ENCODE results near the gene MAP2K3. TPM values are rescaled to one million over a fixed set of nuclear protein-coding genes. Genes with fewer than 3 reads are reported as not detected.

Gene MAP2K3
- 15.3 TPM for total RNA-seq

DNA sequence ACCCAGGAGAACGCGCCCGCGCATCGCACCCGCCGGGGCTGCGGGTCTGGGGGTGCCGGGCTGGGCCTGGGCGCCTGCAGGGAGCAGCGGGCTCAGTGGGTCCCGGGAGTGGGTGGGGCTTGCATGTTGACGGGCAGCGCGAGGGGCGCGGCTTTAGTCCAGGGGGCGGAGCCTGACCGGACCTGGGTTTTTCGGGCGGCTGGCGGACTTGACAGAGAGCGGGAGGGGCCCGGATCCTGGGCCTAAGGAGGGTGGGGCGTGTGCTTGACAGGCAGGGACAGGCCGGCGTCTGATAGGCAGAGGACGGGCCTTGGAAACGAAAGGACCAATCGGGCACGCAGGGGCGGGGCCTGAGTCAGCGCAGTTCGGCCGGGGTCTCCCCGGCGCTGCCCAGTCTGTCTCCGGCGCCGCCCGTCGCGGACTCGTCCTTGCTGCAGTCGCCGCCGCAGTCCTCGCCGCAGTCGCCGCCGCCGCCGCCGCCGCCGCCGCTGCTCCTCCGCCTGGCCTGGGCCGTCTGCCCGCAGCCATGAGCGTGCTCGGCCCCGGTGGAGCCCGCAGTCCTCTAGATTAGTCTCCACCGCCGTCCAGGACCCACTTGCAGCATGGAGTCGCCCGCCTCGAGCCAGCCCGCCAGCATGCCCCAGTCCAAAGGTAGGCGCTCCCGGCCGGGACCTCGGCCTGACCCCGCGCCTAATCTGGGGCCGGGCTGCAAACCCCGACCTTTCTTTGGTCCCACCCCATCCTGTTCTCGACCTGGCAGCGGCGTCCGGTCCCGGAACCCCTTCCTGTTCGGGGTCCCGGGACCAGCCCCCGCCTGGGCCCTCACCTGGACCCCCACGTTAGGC is at the start of gene MAP2K3:
MAP2K3 (plus strand) TSS at position 393 of the 845 bp plus-strand sequence; CDS start at position 603, 210 bp downstream.

DNA sequence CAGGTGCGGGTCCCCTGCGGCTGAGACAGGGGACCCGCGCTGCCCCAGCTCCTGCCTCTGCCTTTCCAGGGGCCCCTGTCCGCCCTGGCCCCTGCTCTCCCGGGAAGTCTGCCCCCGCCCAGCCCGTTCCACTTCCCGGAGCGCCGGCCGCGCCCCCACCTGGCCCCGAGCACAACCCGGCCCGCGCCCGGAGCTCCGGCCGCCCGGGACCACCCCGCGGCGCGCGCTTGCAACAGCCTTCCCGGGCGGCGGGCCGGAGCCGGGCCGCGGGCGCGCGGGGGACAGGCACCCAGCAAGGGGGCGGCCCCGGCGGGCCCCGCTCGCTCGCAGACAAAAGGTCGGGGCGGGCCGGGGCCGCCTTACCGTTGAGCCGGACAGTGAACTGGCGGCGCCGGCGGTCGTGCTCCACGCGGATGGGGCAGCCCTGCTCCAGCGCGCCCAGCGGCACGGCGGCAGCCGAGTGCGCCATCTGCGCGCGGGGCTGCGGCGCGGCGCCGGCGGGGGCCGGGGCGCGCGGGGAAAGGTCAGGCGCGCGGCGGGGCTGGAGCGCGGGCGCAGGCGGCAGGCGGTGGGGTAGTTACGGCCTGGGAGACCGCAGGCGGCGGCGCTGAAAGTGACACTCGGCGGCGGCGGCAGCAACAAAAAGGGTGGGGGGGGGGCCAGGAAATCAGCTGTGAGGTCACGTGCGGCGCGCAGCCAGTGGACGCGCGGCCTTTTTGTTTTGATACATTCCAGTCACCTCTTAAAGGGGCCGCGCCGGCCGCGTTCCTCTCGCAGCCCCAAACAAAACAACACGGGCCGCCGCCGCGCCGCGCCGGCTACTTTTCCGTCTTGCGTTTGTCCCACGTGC is 31.5 kb upstream of the MAP2K3 start, which contains the start of gene NATD1:
NATD1 (minus strand) TSS at position 615 of the 850 bp plus-strand sequence; CDS start at position 469, 146 bp downstream.

Other genes starting within 250 kb of the MAP2K3 start
- gene USP22, start 241.7 kb upstream of the MAP2K3 start, total RNA-seq: 380 TPM
- gene DHRS7B, start 157.7 kb upstream of the MAP2K3 start, total RNA-seq: 20.0 TPM
- 23.1 TPM for gene TMEM11, start 70.5 kb upstream of the MAP2K3 start, total RNA-seq
- gene NATD1, start 31.3 kb upstream of the MAP2K3 start, total RNA-seq: 9.5 TPM
- 9.8 TPM for gene KCNJ12, start 91.6 kb downstream of the MAP2K3 start, total RNA-seq